Lower lobe of right lung (tissue), 2 donors: Measurements from ENCODE around the gene OPN5. TPM values are rescaled to one million over a fixed set of nuclear protein-coding genes. Genes with fewer than 3 reads are reported as not detected.

Experiments used
- ATAC-seq, 2 donors: fragments of 200-7000 bp; cut with Tn5 transposase; one replicate each; pipeline ENCODE4 v1.9.1; 2020 to 2022; ENCODE audit warnings: mild to moderate bottlenecking in 2 of 2, moderate library complexity in 2 of 2
- DNase-seq: peaks from one replicate; pipeline ENCODE4 v3.0.0-alpha.2; 2020
- H3K27ac ChIP-seq: fragments of 200-600 bp; one replicate; pipeline ENCODE4 v1.8.0; 2022
- H3K27me3 ChIP-seq: fragments of 200-600 bp; one replicate; pipeline ENCODE4 v1.8.0; 2022; ENCODE audit warnings: low read depth
- H3K36me3 ChIP-seq: fragments of 200-600 bp; one replicate; pipeline ENCODE4 v1.8.0; 2022; ENCODE audit warnings: mild to moderate bottlenecking
- H3K4me1 ChIP-seq: fragments of 200-600 bp; one replicate; pipeline ENCODE4 v1.8.0; 2022
- H3K4me3 ChIP-seq: fragments of 200-600 bp; one replicate; pipeline ENCODE4 v1.8.0; 2022; ENCODE audit warnings: mild to moderate bottlenecking
- H3K9me3 ChIP-seq: fragments of 200-600 bp; one replicate; pipeline ENCODE4 v1.8.0; 2022
- CTCF ChIP-seq: fragments of 200-600 bp; IDR thresholded peaks from one replicate; pipeline ENCODE4 v1.8.0; 2022; ENCODE audit warnings: antibody characterized with exemption, mild to moderate bottlenecking
- intact Hi-C: fragments of 100-400 bp; cut with DNase I; formaldehyde crosslinking; loops from one replicate; pipeline ENCODE4 v1.11.0; 2022
- total RNA-seq: library from RNA; stranded (reverse); fragmentation: NEBNext Ultra II Directional; extraction: Animal tissue kit (Norgen Biotek cat#: 25700); gene quantifications from one replicate; pipeline ENCODE4 v1.2.1, GENCODE V29; 2021
- donor health status: DM: no; HTN: yes; CAD: no; lungs with severe emphysema.

OPN5 gene
- total RNA-seq, 1 donor from 2014 or later, result not detected

GRCh38 chr6:47759364-47759763 lies 22.5 kb upstream of the OPN5 start:
- DNase-seq (no peak), ATAC-seq (no peak)
- H3K36me3 ChIP-seq, result no peaks in the 10 kb centered on the region
- no peaks in the 10 kb centered on the region for H3K9me3 ChIP-seq
- H3K27ac ChIP-seq, result no peak overlapping the region
- H3K27me3 ChIP-seq, result no peaks in the 10 kb centered on the region
- H3K4me3 ChIP-seq, result no peak overlapping the region
- intact Hi-C loops, result no loop called here
- TF ChIP-seq CTCF, result no peak
- H3K4me1 ChIP-seq, result no peaks in the 10 kb centered on the region

GRCh38 chr6:47762502-47762901 lies 19.3 kb upstream of the OPN5 start:
- ATAC-seq (no peak), DNase-seq (no peak)
- Histone ChIP-seq H3K4me3 (no peak overlapping the region), H3K36me3 (no peaks in the 10 kb centered on the region), H3K9me3 (no peaks in the 10 kb centered on the region), H3K27ac (no peak overlapping the region), H3K4me1 (no peaks in the 10 kb centered on the region), H3K27me3 (no peaks in the 10 kb centered on the region)
- no peak for TF ChIP-seq CTCF
- intact Hi-C loops, result no loop called here

GRCh38 chr6:47766445-47766844 lies 15.4 kb upstream of the OPN5 start:
- intact Hi-C loops, result no loop called here
- H3K4me1 ChIP-seq, result no peaks in the 10 kb centered on the region
- no peak for DNase-seq
- H3K27ac ChIP-seq, result no peak overlapping the region
- no peaks in the 10 kb centered on the region for H3K36me3 ChIP-seq
- ATAC-seq, result no peak
- no peak for TF ChIP-seq CTCF
- H3K9me3 ChIP-seq, result no peaks in the 10 kb centered on the region
- H3K27me3 ChIP-seq, result no peaks in the 10 kb centered on the region
- no peak overlapping the region for H3K4me3 ChIP-seq

- no peak overlapping the region for H3K4me3 ChIP-seq
- DNase-seq (no peak), ATAC-seq (no peak)
- no peak overlapping the region for H3K27ac ChIP-seq
- H3K36me3 ChIP-seq, result no peaks in the 10 kb centered on the region
- no peak for TF ChIP-seq CTCF
- H3K27me3 ChIP-seq, result no peaks in the 10 kb centered on the region
- intact Hi-C loops, result no loop called here
- no peaks in the 10 kb centered on the region for H3K4me1 ChIP-seq
- no peaks in the 10 kb centered on the region for H3K9me3 ChIP-seq
These were observed 14.7 kb upstream of the OPN5 start for GRCh38 chr6:47767102-47767501.

- H3K4me1 ChIP-seq, result no peaks in the 10 kb centered on the region
- H3K4me3 ChIP-seq, result no peak overlapping the region
- DNase-seq (no peak), ATAC-seq (no peak)
- no peak overlapping the region for H3K27ac ChIP-seq
- H3K36me3 ChIP-seq, result no peaks in the 10 kb centered on the region
- no peak for TF ChIP-seq CTCF
- no peaks in the 10 kb centered on the region for H3K27me3 ChIP-seq
- intact Hi-C loops, result no loop called here
- H3K9me3 ChIP-seq, result no peaks in the 10 kb centered on the region
These were observed 11.8 kb upstream of the OPN5 start for GRCh38 chr6:47769982-47770381.

- Histone ChIP-seq H3K27me3 (no peaks in the 10 kb centered on the region), H3K27ac (no peak overlapping the region), H3K4me1 (no peaks in the 10 kb centered on the region), H3K9me3 (no peaks in the 10 kb centered on the region), H3K4me3 (no peak overlapping the region), H3K36me3 (no peaks in the 10 kb centered on the region)
- DNase-seq (no peak), ATAC-seq (no peak)
- TF ChIP-seq CTCF, result no peak
- intact Hi-C loops, result no loop called here
These were observed 9.5 kb upstream of the OPN5 start for GRCh38 chr6:47772359-47772758.
